ENCODE data around the gene HOXA3. TPM values are rescaled to one million over a fixed set of nuclear protein-coding genes. Genes with fewer than 3 reads are reported as not detected.

HOXA3 gene
- polyA plus RNA-seq, 1 of the 3 experiments (the other 2 are of a cell fraction): 0.15 TPM

DNA sequence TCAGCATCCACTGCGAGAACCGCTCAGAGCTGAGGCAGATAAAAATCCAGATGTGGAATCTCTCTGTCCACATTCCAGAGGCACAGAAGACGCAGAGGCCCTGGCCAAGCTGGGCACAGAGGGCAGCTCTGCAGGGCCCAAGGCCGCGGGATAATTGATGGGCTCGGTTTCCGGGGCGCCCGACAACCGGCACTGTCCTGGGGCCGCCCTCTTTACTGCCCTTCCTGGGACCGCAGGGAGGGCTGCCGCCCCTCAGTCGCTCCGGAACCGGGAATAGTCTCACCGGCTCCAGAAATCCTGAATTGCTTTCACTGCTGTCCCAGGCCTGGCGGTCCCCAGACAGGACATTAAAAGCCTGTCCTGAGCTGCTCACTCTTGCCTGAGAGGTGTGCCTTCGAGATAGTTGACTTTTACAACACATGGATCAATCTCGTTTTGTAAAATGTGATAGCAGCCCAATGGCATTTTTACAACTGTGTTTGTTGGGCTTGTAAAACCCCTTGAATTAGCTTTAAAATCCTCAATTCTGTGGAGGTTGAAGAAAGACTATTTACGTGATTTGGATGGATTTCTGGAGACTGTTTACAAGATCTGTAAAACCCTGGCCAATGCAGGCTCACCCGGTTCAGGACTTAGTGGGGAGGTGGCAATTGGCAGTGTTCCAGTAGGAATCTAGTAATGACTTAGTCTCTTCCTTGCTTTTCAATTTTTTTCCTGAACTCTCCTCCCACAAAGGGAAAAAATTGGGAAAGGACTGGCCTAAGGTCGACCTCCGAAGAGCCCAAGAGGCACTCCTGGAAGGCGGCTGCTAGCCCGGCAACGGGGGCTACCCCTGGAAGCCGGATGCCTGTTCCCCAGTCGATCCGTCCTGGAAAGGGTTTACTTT is 3.4 kb downstream of the HOXA3 start:
- TF ChIP-seq EZH2phosphoT487 (IDR thresholded peaks at IDR 0.05; ENCODE audit: borderline replicate concordance, low read depth) (peak; percentile 68; the same call in 1 of the 2 replicates), JUND (IDR thresholded peaks at IDR 0.05) (no peak)
- POLR2A ChIA-PET: interaction anchor here (0.6 to 1.0 kb wide), 2 partner anchors 12 to 52 kb away, joined by 3 read pairs; no protein-coding TSS in a partner anchor
- H3K4me2 ChIP-seq: no peak overlapping the region
- H3F3A ChIP-seq (replicated peaks; ENCODE audit: insufficient read depth): no peaks in the 10 kb centered on the region
- 15% methylated on average over 18 of the region's 30 CpGs for WGBS (ENCODE audit: low lambda C conversion rate)
- no peak overlapping the region for H3K4me3 ChIP-seq (ENCODE audit: low read depth in 2 of 2, low read length in 1 of 2)
- peaks cover 4 to 10% of the 10 kb centered on the region in 2 experiments; a peak in 1 of 4 replicates for H3K4me1 ChIP-seq (ENCODE audit: control insufficient read depth in 1 of 2, insufficient read depth in 2 of 2, low read depth in 1 of 2, low read length in 1 of 2)
- H2AFZ ChIP-seq (ENCODE audit: low read depth): no peak overlapping the region
- no peak overlapping the region for H3K9ac ChIP-seq
- no peak overlapping the region for H3K27ac ChIP-seq (ENCODE audit: low read depth in 2 of 2, low read length in 1 of 2)
- H4K20me1 ChIP-seq (ENCODE audit: insufficient read depth): peaks cover 3% of the 10 kb centered on the region; the same call in 1 of the 2 replicates
- no peaks in the 10 kb centered on the region for H3K9me2 ChIP-seq
- no peaks in the 10 kb centered on the region for H3K36me3 ChIP-seq (replicated peaks in 1 of 2; ENCODE audit: control insufficient read depth in 1 of 2, insufficient read depth in 2 of 2, low read length in 1 of 2)
- H3K9me3 ChIP-seq: no peaks in the 10 kb centered on the region
- DNase-seq: no peak
- CTCF ChIA-PET: interaction anchor here (0.7 to 10.9 kb wide), 21 partner anchors 8 to 1058 kb away, joined by 3 to 270 read pairs (median 4); partner anchors contain the start of genes HOXA10, HOXA7 and HOXA9
- no peaks in the 10 kb centered on the region for H3K79me2 ChIP-seq (ENCODE audit: insufficient read depth)
- H3K27me3 ChIP-seq (ENCODE audit: insufficient read depth): peaks cover 100% of the 10 kb centered on the region

DNA sequence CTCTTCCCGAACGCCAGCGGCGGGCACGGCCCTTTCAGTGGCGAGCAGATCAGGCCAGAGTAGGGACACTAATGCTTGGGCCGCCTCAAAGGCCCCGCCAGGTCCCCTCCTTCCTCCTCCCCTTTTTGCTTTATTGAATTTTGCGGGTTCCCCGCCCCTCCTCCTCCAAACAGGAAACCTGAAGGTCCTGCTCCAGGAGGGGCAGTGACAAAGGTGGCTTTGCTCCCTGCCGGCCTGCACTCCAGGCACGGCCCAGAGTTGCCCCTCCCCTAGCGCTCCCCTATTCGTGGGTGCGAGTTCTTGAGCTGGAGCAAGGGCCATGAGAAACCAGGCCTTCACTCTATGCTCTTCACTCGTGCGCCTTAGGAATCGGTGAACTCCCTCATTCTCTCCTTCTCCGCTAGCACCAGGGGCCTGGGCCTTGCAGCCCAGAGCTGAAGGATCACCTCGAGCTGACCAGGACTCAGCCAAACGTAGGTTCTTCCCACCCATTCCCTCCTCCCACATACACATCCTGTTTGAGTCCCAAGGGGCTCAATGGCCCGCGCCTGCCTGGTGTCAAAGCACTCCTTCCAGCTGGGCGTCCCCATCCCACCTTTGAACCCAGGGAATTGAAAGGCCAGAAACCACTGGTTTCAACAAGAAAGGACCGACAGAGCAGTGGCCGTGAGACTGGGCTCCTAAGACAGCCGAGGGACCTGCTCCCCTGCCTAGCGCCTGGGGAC is 4.2 kb downstream of the HOXA3 start:
- H3K27me3 ChIP-seq (ENCODE audit: insufficient read depth): peaks cover 100% of the 10 kb centered on the region
- H3K9ac ChIP-seq: no peak overlapping the region
- no peak overlapping the region for H3K4me3 ChIP-seq (ENCODE audit: low read depth in 2 of 2, low read length in 1 of 2)
- H4K20me1 ChIP-seq (ENCODE audit: insufficient read depth): no peaks in the 10 kb centered on the region
- no peak overlapping the region for H2AFZ ChIP-seq (ENCODE audit: low read depth)
- POLR2A ChIA-PET: no interaction called here
- no peaks in the 10 kb centered on the region for H3K9me2 ChIP-seq
- no peak for TF ChIP-seq FOXM1 (IDR thresholded peaks at IDR 0.05; ENCODE audit: low read depth)
- H3F3A ChIP-seq (replicated peaks; ENCODE audit: insufficient read depth): no peaks in the 10 kb centered on the region
- H3K27ac ChIP-seq (ENCODE audit: low read depth in 2 of 2, low read length in 1 of 2): no peak overlapping the region
- no peaks in the 10 kb centered on the region for H3K36me3 ChIP-seq (replicated peaks in 1 of 2; ENCODE audit: control insufficient read depth in 1 of 2, insufficient read depth in 2 of 2, low read length in 1 of 2)
- H3K4me1 ChIP-seq (ENCODE audit: control insufficient read depth in 1 of 2, insufficient read depth in 2 of 2, low read depth in 1 of 2, low read length in 1 of 2): peaks cover 12 to 18% of the 10 kb centered on the region in 2 experiments; a peak in 1 of 4 replicates
- no peaks in the 10 kb centered on the region for H3K9me3 ChIP-seq
- H3K4me2 ChIP-seq: no peak overlapping the region
- H3K79me2 ChIP-seq (ENCODE audit: insufficient read depth): no peaks in the 10 kb centered on the region
- DNase-seq: peak; percentile 36
- 19% methylated on average over 26 of the region's 28 CpGs for WGBS (ENCODE audit: low lambda C conversion rate)
- CTCF ChIA-PET: interaction anchor here (0.7 to 10.9 kb wide), 10 partner anchors 11 to 778 kb away, joined by 3 to 270 read pairs (median 4); partner anchors contain the start of genes HOXA10 and HOXA7

- Histone ChIP-seq H2AFZ (ENCODE audit: low read depth) (no peak within 1 kb of the TSS), H3K4me2 (no peak within 1 kb of the TSS), H3K9ac (no peak within 1 kb of the TSS), H4K20me1 (ENCODE audit: insufficient read depth) (no peaks in the 10 kb centered on the region), H3K4me1 (ENCODE audit: control insufficient read depth in 1 of 2, insufficient read depth in 2 of 2, low read depth in 1 of 2, low read length in 1 of 2) (peaks cover 12 to 20% of the 10 kb centered on the region in 2 experiments; a peak in 1 of 4 replicates), H3K79me2 (ENCODE audit: insufficient read depth) (no peaks in the 10 kb centered on the region), H3K4me3 (ENCODE audit: low read depth in 2 of 2, low read length in 1 of 2) (no peak within 1 kb of the TSS), H3K9me2 (no peaks in the 10 kb centered on the region), H3K27me3 (ENCODE audit: insufficient read depth) (peaks cover 100% of the 10 kb centered on the region), H3K27ac (ENCODE audit: low read depth in 2 of 2, low read length in 1 of 2) (no peak within 1 kb of the TSS), H3K9me3 (no peaks in the 10 kb centered on the region), H3K36me3 (replicated peaks in 1 of 2; ENCODE audit: control insufficient read depth in 1 of 2, insufficient read depth in 2 of 2, low read length in 1 of 2) (no peaks in the 10 kb centered on the region), H3F3A (replicated peaks; ENCODE audit: insufficient read depth) (no peaks in the 10 kb centered on the region)
- TF ChIP-seq, protein P1, sequence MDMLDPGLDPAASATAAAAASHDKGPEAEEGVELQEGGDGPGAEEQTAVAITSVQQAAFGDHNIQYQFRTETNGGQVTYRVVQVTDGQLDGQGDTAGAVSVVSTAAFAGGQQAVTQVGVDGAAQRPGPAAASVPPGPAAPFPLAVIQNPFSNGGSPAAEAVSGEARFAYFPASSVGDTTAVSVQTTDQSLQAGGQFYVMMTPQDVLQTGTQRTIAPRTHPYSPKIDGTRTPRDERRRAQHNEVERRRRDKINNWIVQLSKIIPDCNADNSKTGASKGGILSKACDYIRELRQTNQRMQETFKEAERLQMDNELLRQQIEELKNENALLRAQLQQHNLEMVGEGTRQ (IDR thresholded peaks at IDR 0.05; ENCODE audit: borderline replicate concordance, low read depth, low read length): no peak
- no peak for TF ChIP-seq POLR2AphosphoS5 (IDR thresholded peaks at IDR 0.05; ENCODE audit: low read depth, low read length)
- POLR2A ChIA-PET: no interaction called here
- WGBS (ENCODE audit: low lambda C conversion rate): 29% methylated on average over 48 of the region's 63 CpGs
- peak; percentile 47 for DNase-seq
- CTCF ChIA-PET: interaction anchor here (0.5 to 10.9 kb wide), 5 partner anchors 12 to 479 kb away, joined by 3 to 270 read pairs (median 29); partner anchors contain the start of gene HOXA7
Observed at GRCh38 chr7:27147199-27148030, 5.0 kb downstream of the HOXA3 start, which contains the start of gene HOXA6. HOXA6 (minus strand) TSS chr7:27147774; CDS start chr7:27147749, 25 bp downstream.
